Epidermal melanocyte (primary cell): Measurements from ENCODE around the gene PDIA6.
"Not testable (repeated sequence)": the region's sequence is repeated elsewhere in the genome, so short reads cannot be mapped to it uniquely, and the experiment has no call there.

Experiments used
- DNase-seq: peaks from one replicate; pipeline ENCODE4 v3.0.0; 2011; ENCODE audit warnings: low spot score; ENCODE audit not compliant: insufficient read length

The PDIA6 gene

DNA sequence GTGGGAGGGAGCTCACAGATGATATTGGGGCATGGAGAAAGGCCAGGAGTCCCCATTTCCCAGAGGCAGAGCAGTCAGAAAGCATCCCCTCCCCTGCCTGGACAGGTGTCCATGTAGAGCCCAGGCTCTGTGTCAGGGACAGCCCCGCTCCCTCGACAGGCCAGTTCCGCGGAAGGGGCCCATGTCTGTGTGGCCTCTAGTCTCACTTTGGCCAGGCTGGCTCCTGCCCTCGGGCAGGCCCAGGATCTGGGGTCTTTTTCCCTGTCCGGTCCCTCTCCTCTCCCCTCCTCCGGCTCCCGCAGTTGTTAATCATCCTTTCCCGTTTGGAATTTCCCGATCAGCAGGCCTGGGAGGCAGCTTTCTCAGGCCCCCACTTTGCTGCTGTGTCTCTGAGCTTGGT lies 20.4 kb upstream of the PDIA6 start:
- no peak for DNase-seq

DNA sequence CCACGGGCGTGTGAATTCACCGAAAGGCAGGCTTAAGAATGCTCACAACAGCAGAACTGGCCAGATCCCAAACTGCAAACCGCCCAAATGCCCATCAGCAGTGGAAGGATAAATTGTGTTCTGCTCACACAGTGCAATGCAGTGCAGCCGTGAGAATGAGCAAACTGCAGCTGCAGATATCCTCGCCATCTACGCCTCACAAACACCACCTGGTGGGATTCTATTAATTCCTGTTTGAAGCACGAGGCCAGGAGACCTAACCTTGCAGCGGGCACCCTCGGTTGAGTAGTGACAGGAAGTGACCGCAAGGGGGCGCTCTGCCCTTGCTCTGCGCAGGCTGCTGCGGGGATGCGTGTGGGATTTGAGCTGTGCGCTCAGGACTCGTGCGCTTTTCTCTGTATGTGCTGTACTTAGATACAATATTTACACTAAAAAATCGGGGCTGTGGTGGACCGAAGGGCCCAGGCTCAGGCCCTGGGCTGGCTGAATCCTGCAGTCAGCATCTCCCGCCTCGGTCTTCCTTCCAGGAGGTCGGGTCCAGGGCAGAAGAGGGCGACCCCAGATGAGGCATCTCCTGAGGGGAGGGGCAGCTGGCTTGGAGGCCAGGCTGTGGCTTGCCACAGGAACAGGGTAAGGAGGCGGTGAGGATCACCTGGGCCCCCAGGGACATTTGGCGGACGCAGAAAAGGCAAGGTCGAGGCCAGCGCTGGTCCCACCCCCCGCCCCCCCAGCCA lies 19.8 kb upstream of the PDIA6 start:
- peak; percentile 68 for DNase-seq

- no peak for DNase-seq
Measured at GRCh38 chr2:10831400-10831985, 18.9 kb upstream of the PDIA6 start.

GRCh38 chr2:10830641-10831399 lies 18.2 kb upstream of the PDIA6 start:
- DNase-seq, result no peak

- DNase-seq, result no peak
Measured at GRCh38 chr2:10830203-10830602, 17.6 kb upstream of the PDIA6 start.

DNA sequence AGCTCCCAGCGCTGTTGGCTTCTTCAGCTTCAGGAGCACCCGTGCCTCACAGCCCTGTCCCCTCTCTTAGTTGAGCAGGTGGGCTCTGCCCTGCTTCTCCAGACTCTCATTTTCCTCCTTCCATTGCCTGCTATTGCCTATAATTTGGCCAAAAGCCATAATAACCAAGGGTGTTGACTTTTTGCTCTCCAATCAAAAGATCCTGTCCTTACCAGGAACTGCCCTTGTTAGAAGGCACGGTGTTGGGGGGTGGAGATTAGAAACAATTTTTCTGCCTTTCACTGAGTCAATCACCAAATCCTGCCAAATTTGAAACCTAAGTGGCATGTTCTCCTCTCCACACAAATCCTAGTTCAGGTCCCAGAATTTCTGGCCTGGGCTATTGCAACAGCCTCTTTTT lies 16.7 kb upstream of the PDIA6 start:
- DNase-seq, result no peak

- no peak for DNase-seq
Measured at GRCh38 chr2:10828346-10828745, 15.8 kb upstream of the PDIA6 start.

GRCh38 chr2:10826625-10827024 lies 14.0 kb upstream of the PDIA6 start:
- DNase-seq, result no peak

- DNase-seq, result no peak
Measured at GRCh38 chr2:10826026-10826425, 13.4 kb upstream of the PDIA6 start.

- DNase-seq, result no peak
Measured at GRCh38 chr2:10824191-10824590, 11.6 kb upstream of the PDIA6 start.

- no peak for DNase-seq
Measured at GRCh38 chr2:10820978-10821695, 8.6 kb upstream of the PDIA6 start.

GRCh38 chr2:10820562-10820961 lies 8.0 kb upstream of the PDIA6 start:
- no peak for DNase-seq

GRCh38 chr2:10819714-10820314 lies 7.2 kb upstream of the PDIA6 start:
- no peak for DNase-seq

DNA sequence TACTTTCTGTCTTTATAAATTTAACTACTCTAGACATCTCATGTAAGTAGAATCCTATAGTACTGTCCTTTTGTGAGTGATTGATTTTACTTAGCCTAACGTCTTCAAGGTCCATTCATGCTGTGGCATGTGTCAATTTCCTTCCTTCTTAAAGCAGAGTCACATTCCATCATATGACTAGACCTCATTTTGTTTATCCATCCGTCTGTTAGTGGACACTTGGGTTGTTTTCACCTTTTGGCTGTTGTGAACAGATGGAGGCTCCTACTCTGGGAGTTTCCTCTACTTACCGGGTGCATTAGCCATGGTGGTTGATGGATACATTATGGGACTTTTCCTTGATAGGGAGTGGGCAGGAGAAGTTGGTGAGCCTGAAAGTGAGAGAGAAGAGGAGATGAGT lies 6.4 kb upstream of the PDIA6 start:
- no peak for DNase-seq

GRCh38 chr2:10818305-10818704 lies 5.7 kb upstream of the PDIA6 start:
- DNase-seq, result not testable (repeated sequence)

- no peak for DNase-seq
Measured at GRCh38 chr2:10817413-10817812, 4.8 kb upstream of the PDIA6 start.

- no peak for DNase-seq
Measured at GRCh38 chr2:10814571-10815331, 2.2 kb upstream of the PDIA6 start.

- DNase-seq, result no peak
Measured at GRCh38 chr2:10814142-10814541, 1.6 kb upstream of the PDIA6 start.

- DNase-seq, result not testable (repeated sequence)
Measured at GRCh38 chr2:10813163-10814138, 866 bp upstream of the PDIA6 start.

GRCh38 chr2:10811517-10811916 lies 1.1 kb downstream of the PDIA6 start:
- no peak for DNase-seq
